Hepatocyte (in vitro differentiated cells): ENCODE results near the gene TBC1D1. TPM values are rescaled to one million over a fixed set of nuclear protein-coding genes. Genes with fewer than 3 reads are reported as not detected.

Experiments
- DNase-seq: peaks from one replicate; pipeline ENCODE4 v3.0.0-alpha.2; 2016; ENCODE audit warnings: low spot score
- H2AFZ ChIP-seq: fragments of 200-600 bp; sonication (generic); 2 replicates; pipeline ENCODE4 v1.6.0; 2016; ENCODE audit warnings: antibody characterized with exemption, mild to moderate bottlenecking
- H3K27ac ChIP-seq: fragments of 200-600 bp; sonication (generic); 2 replicates; pipeline ENCODE4 v1.5.1; 2016; ENCODE audit warnings: mild to moderate bottlenecking
- H3K27me3 ChIP-seq: fragments of 200-600 bp; sonication (generic); 2 replicates; pipeline ENCODE4 v1.6.1; 2016
- H3K36me3 ChIP-seq: fragments of 200-600 bp; sonication (generic); replicated peaks from 2 replicates; pipeline ENCODE4 v1.5.1; 2016; ENCODE audit warnings: low read depth; ENCODE audit not compliant: insufficient read depth
- H3K4me1 ChIP-seq: fragments of 200-600 bp; sonication (generic); 2 replicates; pipeline ENCODE4 v1.5.1; 2016; ENCODE audit warnings: mild to moderate bottlenecking, moderate library complexity; ENCODE audit not compliant: insufficient read depth
- H3K4me2 ChIP-seq: fragments of 200-600 bp; sonication (generic); 2 replicates; pipeline ENCODE4 v1.6.0; 2016
- H3K4me3 ChIP-seq: fragments of 200-600 bp; sonication (generic); 2 replicates; pipeline ENCODE4 v1.5.1; 2016; ENCODE audit warnings: mild to moderate bottlenecking
- H3K79me2 ChIP-seq: fragments of 200-600 bp; sonication (generic); 2 replicates; pipeline ENCODE4 v1.6.0; 2017; ENCODE audit warnings: mild to moderate bottlenecking
- H3K9me2 ChIP-seq: fragments of 200-600 bp; sonication (generic); replicated peaks from 2 replicates; pipeline ENCODE4 v1.6.0; 2017; ENCODE audit warnings: mild to moderate bottlenecking; ENCODE audit not compliant: insufficient read depth
- H3K9me3 ChIP-seq: fragments of 200-600 bp; sonication (generic); 2 replicates; pipeline ENCODE4 v1.5.1; 2016; ENCODE audit warnings: low read depth, mild to moderate bottlenecking
- H4K20me1 ChIP-seq: fragments of 200-600 bp; sonication (generic); 2 replicates; pipeline ENCODE4 v1.6.0; 2016; ENCODE audit warnings: mild to moderate bottlenecking; ENCODE audit not compliant: insufficient read depth, poor library complexity, severe bottlenecking
- EZH2 ChIP-seq: fragments of 200-600 bp; sonication (generic); IDR thresholded peaks from 2 replicates; pipeline ENCODE4 v1.6.1; 2016; ENCODE audit warnings: antibody characterized with exemption, mild to moderate bottlenecking, borderline replicate concordance
- EZH2phosphoT487 ChIP-seq: fragments of 200-600 bp; sonication (generic); IDR thresholded peaks from one replicate; pipeline ENCODE4 v1.6.1; 2018; ENCODE audit warnings: antibody characterized with exemption, mild to moderate bottlenecking, low read depth, moderate library complexity; ENCODE audit not compliant: unreplicated experiment, severe bottlenecking
- WGBS: methylation state at CpG from one replicate; pipeline ENCODE4 v1.1.6; 2016; ENCODE audit warnings: low lambda C conversion rate; ENCODE audit errors: missing lambda C conversion rate; 5-methylcytosine and 5-hydroxymethylcytosine counted together
- polyA plus RNA-seq: library from polyadenylated mRNA; unstranded; fragments of >200 nt; fragmentation: Nextera tagmentation; extraction: Ambion mirVana; gene quantifications from 2 replicates; pipeline ENCODE4 v1.2.1, GENCODE V29; 2016
- total RNA-seq: library from RNA; depleted of rRNA; stranded (reverse); fragments of >200 nt; gene quantifications from 2 replicates; pipeline ENCODE4 v1.2.3, GENCODE V29; 2014
- TF ChIP-seq, protein P1 (sequence below): fragments of 200-600 bp; sonication (generic); IDR thresholded peaks from 2 replicates; pipeline ENCODE4 v1.5.1; 2016; ENCODE audit warnings: antibody characterized with exemption, mild to moderate bottlenecking; ENCODE audit not compliant: poor library complexity

The TBC1D1 gene
- total and polyA plus RNA-seq, 2 experiments from 2014 or later = 45.6 to 117 TPM

DNA sequence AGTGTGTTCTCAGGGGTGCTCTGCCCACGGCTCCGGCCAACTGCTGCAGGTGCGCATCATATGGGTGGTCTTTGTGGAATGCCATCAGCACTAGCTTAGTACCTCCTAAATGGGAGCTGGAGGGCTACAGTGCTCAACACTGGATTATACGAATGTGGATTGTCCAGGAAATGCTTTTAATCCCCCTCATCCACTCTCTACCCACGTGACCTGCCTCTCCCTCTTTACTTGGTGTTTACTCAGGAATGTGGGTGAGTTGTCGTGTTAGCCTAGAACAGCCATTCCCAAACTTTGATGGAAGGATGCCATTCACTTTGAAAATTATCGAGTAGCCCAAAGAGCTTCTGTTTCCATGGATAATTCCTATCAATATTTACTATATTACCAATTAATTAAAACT is 220.1 kb downstream of the TBC1D1 start:
- no peak for DNase-seq
- H3K4me1 ChIP-seq = peaks cover 29% of the 10 kb centered on the region
- no peaks in the 10 kb centered on the region for H3K79me2 ChIP-seq
- H3K9me2 ChIP-seq = no peaks in the 10 kb centered on the region
- H3K4me3 ChIP-seq = no peak overlapping the region
- no peaks in the 10 kb centered on the region for H3K27me3 ChIP-seq
- H3K4me2 ChIP-seq = no peak overlapping the region
- no peak overlapping the region for H3K27ac ChIP-seq
- TF ChIP-seq, protein P1, sequence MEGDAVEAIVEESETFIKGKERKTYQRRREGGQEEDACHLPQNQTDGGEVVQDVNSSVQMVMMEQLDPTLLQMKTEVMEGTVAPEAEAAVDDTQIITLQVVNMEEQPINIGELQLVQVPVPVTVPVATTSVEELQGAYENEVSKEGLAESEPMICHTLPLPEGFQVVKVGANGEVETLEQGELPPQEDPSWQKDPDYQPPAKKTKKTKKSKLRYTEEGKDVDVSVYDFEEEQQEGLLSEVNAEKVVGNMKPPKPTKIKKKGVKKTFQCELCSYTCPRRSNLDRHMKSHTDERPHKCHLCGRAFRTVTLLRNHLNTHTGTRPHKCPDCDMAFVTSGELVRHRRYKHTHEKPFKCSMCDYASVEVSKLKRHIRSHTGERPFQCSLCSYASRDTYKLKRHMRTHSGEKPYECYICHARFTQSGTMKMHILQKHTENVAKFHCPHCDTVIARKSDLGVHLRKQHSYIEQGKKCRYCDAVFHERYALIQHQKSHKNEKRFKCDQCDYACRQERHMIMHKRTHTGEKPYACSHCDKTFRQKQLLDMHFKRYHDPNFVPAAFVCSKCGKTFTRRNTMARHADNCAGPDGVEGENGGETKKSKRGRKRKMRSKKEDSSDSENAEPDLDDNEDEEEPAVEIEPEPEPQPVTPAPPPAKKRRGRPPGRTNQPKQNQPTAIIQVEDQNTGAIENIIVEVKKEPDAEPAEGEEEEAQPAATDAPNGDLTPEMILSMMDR = no peak
- TF ChIP-seq EZH2phosphoT487 (no peak), EZH2 (no peak)
- WGBS = 85% methylated on average over 7 of the region's 7 CpGs
- no peaks in the 10 kb centered on the region for H3K36me3 ChIP-seq
- H4K20me1 ChIP-seq = no peaks in the 10 kb centered on the region
- no peak overlapping the region for H2AFZ ChIP-seq
- no peaks in the 10 kb centered on the region for H3K9me3 ChIP-seq

DNA sequence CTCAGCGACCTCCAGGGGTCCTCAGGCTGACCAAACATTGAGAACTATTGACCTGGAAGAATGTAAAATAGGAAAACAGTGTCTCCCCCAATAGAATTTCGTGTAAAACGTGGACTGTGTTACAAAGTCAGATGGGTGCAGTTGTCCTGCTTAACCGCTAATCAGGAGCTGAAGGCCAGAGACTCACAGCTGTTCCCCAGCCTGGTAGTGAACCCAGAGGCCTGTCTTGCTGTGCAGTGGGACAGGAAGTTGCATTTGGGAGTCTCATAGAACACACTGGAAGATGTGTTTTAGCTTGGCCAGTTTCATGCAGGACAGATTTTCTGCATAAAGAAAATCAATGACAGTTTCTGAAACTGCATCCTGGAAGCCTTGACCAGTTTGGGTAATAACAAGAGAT is 220.8 kb downstream of the TBC1D1 start:
- TF ChIP-seq EZH2phosphoT487 = no peak
- TF ChIP-seq, protein P1 = no peak
- TF ChIP-seq EZH2 = no peak
- 88% methylated on average over 4 of the region's 4 CpGs for WGBS
- H3K9me2 ChIP-seq = no peaks in the 10 kb centered on the region

DNA sequence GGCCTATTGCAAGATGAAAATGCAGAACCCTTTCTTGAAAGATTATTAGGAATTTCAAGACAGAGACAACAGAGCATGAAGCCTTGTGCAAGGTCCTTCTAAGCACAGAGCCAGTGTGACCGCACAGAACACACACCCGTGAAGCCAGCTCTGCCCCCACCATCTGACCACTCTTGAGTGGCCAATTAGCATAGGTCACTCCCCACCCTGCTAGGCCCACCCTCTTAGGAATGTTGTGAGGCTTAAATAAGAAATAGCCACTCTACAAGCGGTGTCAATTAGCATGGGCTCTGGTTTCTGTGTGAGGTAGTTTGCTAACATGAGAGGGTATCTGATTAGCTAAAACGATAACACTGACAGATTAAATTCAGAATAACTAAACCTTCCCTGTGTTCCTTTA is 222.2 kb downstream of the TBC1D1 start:
- no peak for DNase-seq

More for the DNA sequence above, 220.8 kb downstream of the TBC1D1 start:
- no peak overlapping the region for H3K4me2 ChIP-seq
- no peaks in the 10 kb centered on the region for H3K36me3 ChIP-seq
- H3K4me3 ChIP-seq = no peak overlapping the region
- H2AFZ ChIP-seq = no peak overlapping the region
- H3K79me2 ChIP-seq = no peaks in the 10 kb centered on the region
- H3K27me3 ChIP-seq = no peaks in the 10 kb centered on the region
- no peak overlapping the region for H3K27ac ChIP-seq
- no peaks in the 10 kb centered on the region for H3K9me3 ChIP-seq
- H4K20me1 ChIP-seq = no peaks in the 10 kb centered on the region
- H3K4me1 ChIP-seq = peaks cover 25% of the 10 kb centered on the region
- DNase-seq = no peak

More for the DNA sequence above, 222.2 kb downstream of the TBC1D1 start:
- Histone ChIP-seq H3K79me2 (no peaks in the 10 kb centered on the region), H3K4me1 (peaks cover 25% of the 10 kb centered on the region), H2AFZ (no peak overlapping the region), H3K27ac (no peak overlapping the region), H4K20me1 (no peaks in the 10 kb centered on the region), H3K9me3 (no peaks in the 10 kb centered on the region), H3K36me3 (no peaks in the 10 kb centered on the region), H3K9me2 (no peaks in the 10 kb centered on the region), H3K4me2 (no peak overlapping the region), H3K4me3 (no peak overlapping the region), H3K27me3 (no peaks in the 10 kb centered on the region)
- WGBS = 78% methylated on average over 4 of the region's 4 CpGs
- TF ChIP-seq, protein P1 = no peak
- TF ChIP-seq EZH2 (no peak), EZH2phosphoT487 (no peak)
